Fibroblast of peridontal ligament (primary cell): ENCODE results near the gene ZSCAN5C.
"Not testable (repeated sequence)": the region's sequence is repeated elsewhere in the genome, so short reads cannot be mapped to it uniquely, and the experiment has no call there.

ENCODE experiments used
- DNase-seq: peaks from one replicate; pipeline ENCODE4 v3.0.0-alpha.2; 2010; ENCODE audit errors: extremely low read depth

Gene ZSCAN5C

GRCh38 chr19:56201973-56202372 lies at the start of gene ZSCAN5C:
TSS of gene ZSCAN5C (plus strand) at chr19:56202273. CDS start at chr19:56205914, 3,641 bp downstream.
- no peak for DNase-seq

GRCh38 chr19:56152644-56153043 lies 49.4 kb upstream of the ZSCAN5C start:
- DNase-seq: no peak

GRCh38 chr19:56153507-56153906 lies 48.6 kb upstream of the ZSCAN5C start:
- DNase-seq: no peak

- DNase-seq: no peak
These were observed 46.9 kb upstream of the ZSCAN5C start for GRCh38 chr19:56155124-56155687.

- DNase-seq: no peak
These were observed 45.3 kb upstream of the ZSCAN5C start for GRCh38 chr19:56156768-56157167.

GRCh38 chr19:56158170-56158757 lies 43.8 kb upstream of the ZSCAN5C start:
- DNase-seq: no peak

GRCh38 chr19:56159009-56159559 lies 43.0 kb upstream of the ZSCAN5C start:
- DNase-seq: no peak

GRCh38 chr19:56159622-56160271 lies 42.3 kb upstream of the ZSCAN5C start:
- DNase-seq: no peak

- no peak for DNase-seq
These were observed 40.5 kb upstream of the ZSCAN5C start for GRCh38 chr19:56161534-56161933.

GRCh38 chr19:56162258-56162657 lies 39.8 kb upstream of the ZSCAN5C start:
- DNase-seq: no peak

GRCh38 chr19:56163097-56163496 lies 39.0 kb upstream of the ZSCAN5C start:
- no peak for DNase-seq

- peak; percentile 8 for DNase-seq
These were observed 35.0 kb upstream of the ZSCAN5C start for GRCh38 chr19:56167064-56167578.

GRCh38 chr19:56170261-56170660 lies 31.8 kb upstream of the ZSCAN5C start:
- no peak for DNase-seq

- no peak for DNase-seq
These were observed 28.0 kb upstream of the ZSCAN5C start for GRCh38 chr19:56174086-56174485.

GRCh38 chr19:56174550-56174949 lies 27.5 kb upstream of the ZSCAN5C start:
- no peak for DNase-seq

GRCh38 chr19:56175861-56176307 lies 26.2 kb upstream of the ZSCAN5C start, which contains the start of gene GALP:
TSS of gene GALP (plus strand) at chr19:56176008. CDS start at chr19:56177109, 1,101 bp downstream.
- DNase-seq: not testable (repeated sequence)

GRCh38 chr19:56176310-56176709 lies 25.8 kb upstream of the ZSCAN5C start:
- not testable (repeated sequence) for DNase-seq

- DNase-seq: no peak
These were observed 25.2 kb upstream of the ZSCAN5C start for GRCh38 chr19:56176881-56177280.

- DNase-seq: no peak
These were observed 24.4 kb upstream of the ZSCAN5C start for GRCh38 chr19:56177564-56178243.

- no peak for DNase-seq
These were observed 12.3 kb upstream of the ZSCAN5C start for GRCh38 chr19:56189785-56190184.

GRCh38 chr19:56191115-56191514 lies 11.0 kb upstream of the ZSCAN5C start:
- DNase-seq: no peak

GRCh38 chr19:56191711-56192110 lies 10.4 kb upstream of the ZSCAN5C start:
- no peak for DNase-seq
